A673 (cell line): ENCODE results near the gene CANX. TPM values are rescaled to one million over a fixed set of nuclear protein-coding genes. Genes with fewer than 3 reads are reported as not detected.

Source experiments
- BruUV-seq: library from RNA; stranded (reverse); fragments of 400-500 nt; replicated peaks from 2 replicates; lab custom pipeline; 2021; lab: Mats Ljungman, UMichigan
- CTCF ChIA-PET: fragments of 300-600 bp; sonication (Branson Sonifier 250); formaldehyde crosslinking; loops from one replicate; lab custom pipeline; 2022; ENCODE audit warnings: antibody characterized with exemption; lab: Charles Lee
- POLR2A ChIA-PET: fragments of 300-600 bp; sonication (Branson Sonifier 250); formaldehyde crosslinking; loops from one replicate; lab custom pipeline; 2022; ENCODE audit warnings: antibody characterized with exemption; ENCODE audit not compliant: low non-redundant PET; lab: Charles Lee
- DNase-seq: peaks from one replicate; pipeline ENCODE4 v3.0.0-alpha.2; 2015; ENCODE audit warnings: low spot score
- H3K27ac ChIP-seq: fragments of 200-600 bp; sonication (generic); 2 replicates; pipeline ENCODE4 v1.5.1; 2016; ENCODE audit warnings: mixed run types, low read depth, mild to moderate bottlenecking, mixed read lengths, antibody characterized with exemption, low read length; ENCODE audit not compliant: poor library complexity, severe bottlenecking
- H3K27me3 ChIP-seq: fragments of 200-600 bp; sonication (generic); replicated peaks from 2 replicates; pipeline ENCODE4 v1.6.1; 2017; ENCODE audit warnings: mixed run types, low read depth, mild to moderate bottlenecking, mixed read lengths, antibody characterized with exemption, low read length; ENCODE audit not compliant: insufficient read depth, poor library complexity
- H3K36me3 ChIP-seq: fragments of 200-600 bp; sonication (generic); 2 replicates; pipeline ENCODE4 v1.6.1; 2016; ENCODE audit warnings: mixed run types, mild to moderate bottlenecking, mixed read lengths, antibody characterized with exemption, low read length; ENCODE audit not compliant: insufficient read depth, poor library complexity, severe bottlenecking
- H3K4me1 ChIP-seq: fragments of 200-600 bp; sonication (generic); 2 replicates; pipeline ENCODE4 v1.6.1; 2017; ENCODE audit warnings: mixed run types, mild to moderate bottlenecking, mixed read lengths, antibody characterized with exemption, low read length; ENCODE audit not compliant: insufficient read depth, poor library complexity, severe bottlenecking
- H3K4me3 ChIP-seq: fragments of 200-600 bp; sonication (generic); 2 replicates; pipeline ENCODE4 v1.5.1; 2016; ENCODE audit warnings: low read depth, mixed run types, mild to moderate bottlenecking, mixed read lengths, low read length; ENCODE audit not compliant: poor library complexity, severe bottlenecking
- H3K9me3 ChIP-seq: fragments of 200-600 bp; sonication (generic); 2 replicates; pipeline ENCODE4 v1.6.1; 2016; ENCODE audit warnings: mixed run types, low read depth, mild to moderate bottlenecking, mixed read lengths, antibody characterized with exemption, low read length; ENCODE audit not compliant: poor library complexity, severe bottlenecking
- EZH2 ChIP-seq: fragments of 200-600 bp; sonication (generic); IDR thresholded peaks from 2 replicates; pipeline ENCODE4 v1.6.1; 2017; ENCODE audit warnings: borderline replicate concordance, low read depth, mild to moderate bottlenecking, mixed read lengths, antibody characterized with exemption, low read length; ENCODE audit not compliant: poor library complexity, severe bottlenecking
- intact Hi-C: fragments of 100-400 bp; cut with micrococcal nuclease; formaldehyde crosslinking; loops from one replicate; pipeline ENCODE4 v1.10.0; 2022; ENCODE audit not compliant: unreplicated experiment
- total RNA-seq: library from RNA; stranded (reverse); gene quantifications from 2 replicates; pipeline ENCODE4 v1.2.3, GENCODE V29; 2021
- TF ChIP-seq, protein P1 (sequence below): fragments of 300-800, 200-600 bp; sonication (generic); conservative IDR thresholded peaks from 2 replicates; pipeline ENCODE4 v1.5.1; 2017; ENCODE audit warnings: low read depth, mild to moderate bottlenecking, antibody characterized with exemption, low read length, moderate library complexity, mixed read lengths

The CANX gene
- total RNA-seq, 1 experiment from 2014 or later = 609 TPM

DNA sequence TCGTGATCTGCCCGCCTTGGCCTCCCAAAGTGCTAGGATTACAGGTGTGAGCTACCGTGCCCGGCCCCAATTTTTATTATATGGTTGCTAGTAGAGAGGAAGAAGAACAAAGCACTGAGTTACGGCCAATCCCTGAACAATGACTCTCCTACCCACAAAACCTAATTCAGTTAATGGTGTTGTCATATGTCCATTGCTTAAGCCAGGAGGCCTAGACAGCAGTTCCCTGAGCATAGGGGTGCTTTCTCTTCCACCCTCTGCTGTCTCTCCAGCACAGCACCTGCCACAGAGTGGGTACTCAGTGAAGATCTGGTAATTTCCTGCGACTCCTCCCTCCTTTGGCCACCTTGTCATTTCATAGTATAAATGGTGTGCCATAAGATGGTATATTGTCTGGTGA is 73.6 kb downstream of the CANX start:
- CTCF ChIA-PET = no interaction called here
- no peak overlapping the region for H3K4me3 ChIP-seq
- no TSS peak for BruUV-seq
- H3K4me1 ChIP-seq = peaks cover under 1% of the 10 kb centered on the region
- no peaks in the 10 kb centered on the region for H3K9me3 ChIP-seq
- intact Hi-C loops = no loop called here
- DNase-seq = no peak
- no peak overlapping the region for H3K27ac ChIP-seq
- TF ChIP-seq, protein P1, sequence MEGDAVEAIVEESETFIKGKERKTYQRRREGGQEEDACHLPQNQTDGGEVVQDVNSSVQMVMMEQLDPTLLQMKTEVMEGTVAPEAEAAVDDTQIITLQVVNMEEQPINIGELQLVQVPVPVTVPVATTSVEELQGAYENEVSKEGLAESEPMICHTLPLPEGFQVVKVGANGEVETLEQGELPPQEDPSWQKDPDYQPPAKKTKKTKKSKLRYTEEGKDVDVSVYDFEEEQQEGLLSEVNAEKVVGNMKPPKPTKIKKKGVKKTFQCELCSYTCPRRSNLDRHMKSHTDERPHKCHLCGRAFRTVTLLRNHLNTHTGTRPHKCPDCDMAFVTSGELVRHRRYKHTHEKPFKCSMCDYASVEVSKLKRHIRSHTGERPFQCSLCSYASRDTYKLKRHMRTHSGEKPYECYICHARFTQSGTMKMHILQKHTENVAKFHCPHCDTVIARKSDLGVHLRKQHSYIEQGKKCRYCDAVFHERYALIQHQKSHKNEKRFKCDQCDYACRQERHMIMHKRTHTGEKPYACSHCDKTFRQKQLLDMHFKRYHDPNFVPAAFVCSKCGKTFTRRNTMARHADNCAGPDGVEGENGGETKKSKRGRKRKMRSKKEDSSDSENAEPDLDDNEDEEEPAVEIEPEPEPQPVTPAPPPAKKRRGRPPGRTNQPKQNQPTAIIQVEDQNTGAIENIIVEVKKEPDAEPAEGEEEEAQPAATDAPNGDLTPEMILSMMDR = no peak
- TF ChIP-seq EZH2 = no peak
- no peaks in the 10 kb centered on the region for H3K27me3 ChIP-seq
- H3K36me3 ChIP-seq = peaks cover 49% of the 10 kb centered on the region
- POLR2A ChIA-PET = no interaction called here

DNA sequence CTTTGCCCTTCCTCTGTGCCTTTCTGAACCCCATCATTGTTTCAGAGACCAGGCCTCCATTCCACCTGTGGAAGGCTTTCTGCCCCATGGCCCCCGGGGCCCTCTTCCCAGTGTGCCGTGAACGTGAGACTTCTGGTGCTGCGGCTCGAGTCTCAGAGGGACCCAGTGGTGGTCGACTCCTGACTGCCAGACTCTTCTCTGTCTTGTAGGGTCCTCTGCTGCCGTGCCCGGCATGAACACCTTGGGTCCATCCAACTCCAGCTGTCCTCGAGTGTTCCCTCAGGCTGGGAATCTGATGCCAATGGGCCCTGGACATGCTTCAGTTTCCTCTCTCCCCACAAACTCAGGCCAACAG is 74.9 kb downstream of the CANX start:
- no TSS peak for BruUV-seq
- no peak for DNase-seq
- H3K4me1 ChIP-seq = no peaks in the 10 kb centered on the region
- H3K27me3 ChIP-seq = no peaks in the 10 kb centered on the region
- H3K4me3 ChIP-seq = no peak overlapping the region
- no peak overlapping the region for H3K27ac ChIP-seq
- TF ChIP-seq, protein P1 = no peak
- no peak for TF ChIP-seq EZH2
- H3K9me3 ChIP-seq = no peaks in the 10 kb centered on the region
- ChIA-PET POLR2A (no interaction called here), CTCF (no interaction called here)
- intact Hi-C loops = no loop called here
- peaks cover 48% of the 10 kb centered on the region for H3K36me3 ChIP-seq

DNA sequence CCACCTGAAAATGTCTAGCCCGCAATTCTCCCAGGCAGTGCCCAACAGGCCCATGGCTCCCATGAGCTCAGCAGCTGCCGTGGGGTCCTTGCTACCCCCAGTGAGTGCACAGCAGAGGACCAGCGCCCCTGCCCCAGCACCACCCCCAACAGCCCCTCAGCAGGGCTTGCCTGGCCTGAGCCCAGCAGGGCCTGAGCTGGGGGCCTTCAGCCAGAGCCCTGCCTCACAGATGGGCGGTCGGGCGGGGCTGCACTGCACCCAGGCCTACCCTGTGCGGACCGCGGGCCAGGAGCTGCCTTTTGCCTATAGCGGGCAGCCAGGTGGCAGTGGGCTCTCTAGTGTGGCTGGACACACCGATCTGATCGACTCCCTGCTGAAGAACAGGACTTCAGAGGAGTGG is 75.7 kb downstream of the CANX start:
- DNase-seq = no peak
- intact Hi-C loops = no loop called here
- Histone ChIP-seq H3K4me3 (no peak overlapping the region), H3K27ac (no peak overlapping the region), H3K4me1 (no peaks in the 10 kb centered on the region), H3K27me3 (no peaks in the 10 kb centered on the region), H3K36me3 (peaks cover 45% of the 10 kb centered on the region), H3K9me3 (no peaks in the 10 kb centered on the region)
- no TSS peak for BruUV-seq
- no peak for TF ChIP-seq EZH2
- TF ChIP-seq, protein P1 = no peak
- ChIA-PET POLR2A (interaction anchor here (0.6 kb wide), 1 partner anchor 78 kb away, joined by 3 read pairs; no protein-coding TSS in a partner anchor), CTCF (no interaction called here)
